Measurements from ENCODE around the gene SGMS1. TPM values are rescaled to one million over a fixed set of nuclear protein-coding genes. Genes with fewer than 3 reads are reported as not detected.

The SGMS1 gene
- total and polyA plus RNA-seq, 2 donors (not counting 3 experiments of a cell fraction or from before 2014, with no cell fraction given): 9.7 to 23.7 TPM

DNA sequence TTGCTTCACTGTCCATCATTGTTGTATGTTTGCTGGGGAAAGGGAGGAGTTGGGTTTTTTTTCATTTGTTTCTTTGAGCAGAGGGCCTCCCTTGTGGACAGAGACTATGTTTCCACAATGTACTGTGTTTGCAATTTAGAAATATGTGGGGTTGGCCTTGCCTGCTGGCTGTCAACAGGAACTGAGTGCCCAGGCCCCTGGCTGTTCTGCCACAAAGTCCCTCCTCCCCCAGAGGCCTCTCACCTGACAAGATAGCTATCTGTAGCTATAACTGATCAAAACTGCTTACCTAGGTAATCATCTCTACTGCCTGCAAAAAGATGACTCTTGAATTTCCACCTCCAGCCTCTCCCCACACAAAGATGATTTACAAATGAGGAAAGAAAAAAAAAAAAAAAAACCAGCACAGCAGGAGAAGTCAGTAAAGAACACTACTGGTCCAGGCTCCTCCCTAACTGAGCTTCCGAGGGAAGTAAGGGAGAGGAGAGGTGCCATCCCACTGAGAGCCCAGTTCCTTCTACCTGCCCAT lies 121.8 kb downstream of the SGMS1 start:
- no peak overlapping the region for H2AFZ ChIP-seq (ENCODE audit: low read depth, low read length)
- TF ChIP-seq EZH2 (IDR thresholded peaks at IDR 0.05; ENCODE audit: borderline replicate concordance, low read depth, low read length, severe bottlenecking) (no peak), CTCF (IDR thresholded peaks at IDR 0.05; ENCODE audit: extremely low read depth in 1 of 2, insufficient read depth in 1 of 2, low read depth in 1 of 2, low read length in 2 of 2) (no peak), GATA2 (IDR thresholded peaks at IDR 0.05; ENCODE audit: insufficient read depth, insufficient read length, low read depth, low read length) (no peak), POLR2AphosphoS5 (IDR thresholded peaks at IDR 0.05; ENCODE audit: insufficient read depth, low read depth, low read length) (no peak), POLR2A (IDR thresholded peaks at IDR 0.05; ENCODE audit: low read depth, low read length) (no peak)
- H3K9ac ChIP-seq (replicated peaks; ENCODE audit: extremely low read depth, insufficient read depth, low read length): no peak overlapping the region
- H3K27me3 ChIP-seq (ENCODE audit: control insufficient read depth in 2 of 2, insufficient read depth in 2 of 2, low read length in 2 of 2): no peaks in the 10 kb centered on the region
- no peaks in the 10 kb centered on the region for H3K9me1 ChIP-seq (replicated peaks; ENCODE audit: control insufficient read depth, extremely low read depth, insufficient read depth, low read length)
- intact Hi-C loops (cut with micrococcal nuclease): no loop called here
- H3K79me2 ChIP-seq (ENCODE audit: control insufficient read depth, insufficient read depth, low read length): no peaks in the 10 kb centered on the region
- CTCF ChIA-PET: interaction anchor here (0.7 to 1.9 kb wide), 2 partner anchors 101 to 120 kb away, joined by 6 to 8 read pairs; no protein-coding TSS in a partner anchor
- H3K36me3 ChIP-seq (ENCODE audit: control insufficient read depth in 2 of 2, extremely low read depth in 1 of 2, insufficient read depth in 2 of 2, low read length in 2 of 2): no peaks in the 10 kb centered on the region
- no peak overlapping the region for H3K4me2 ChIP-seq (ENCODE audit: insufficient read depth, low read length)
- no peaks in the 10 kb centered on the region for H4K20me1 ChIP-seq (replicated peaks; ENCODE audit: control insufficient read depth, extremely low read depth, insufficient read depth, low read length)
- POLR2A ChIA-PET: no interaction called here
- H3K4me1 ChIP-seq (ENCODE audit: control insufficient read depth, extremely low read depth, insufficient read depth, low read length): no peaks in the 10 kb centered on the region
- dilution Hi-C loops (cut with MboI; ENCODE audit: extremely low pct_ligation_motif_present, low sequenced_read_pairs): no loop called here
- H3K27ac ChIP-seq (ENCODE audit: insufficient read depth, low read depth, low read length): no peak overlapping the region
- no peak overlapping the region for H3K4me3 ChIP-seq (replicated peaks in 1 of 3; ENCODE audit: insufficient read depth in 1 of 3, low read depth in 1 of 3, low read length in 3 of 3)
- no peak for FAIRE-seq
- no peak for DNase-seq (ENCODE audit: low read depth, low spot score)
- no peaks in the 10 kb centered on the region for H3K9me3 ChIP-seq (replicated peaks; ENCODE audit: control insufficient read depth, insufficient read depth, low read length)
- BruUV-seq (replicated peaks): no TSS peak

DNA sequence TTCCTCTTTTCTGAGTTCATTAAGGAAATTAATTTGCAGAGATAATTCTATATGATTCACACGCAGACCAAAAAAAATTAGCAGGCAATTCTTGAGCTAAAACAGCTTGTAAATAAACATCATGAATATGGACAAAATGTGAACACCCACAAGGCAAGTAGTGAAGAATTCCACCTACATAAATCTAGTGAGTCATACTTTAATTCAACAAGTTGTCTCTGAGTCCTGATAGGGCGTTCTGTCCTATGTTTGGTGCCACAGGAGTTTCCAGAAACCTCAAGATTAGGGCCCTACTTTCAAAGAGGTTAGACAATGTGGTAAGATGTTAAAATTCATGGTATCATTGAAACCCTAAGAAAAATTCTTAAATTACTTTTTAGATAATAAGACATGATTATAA lies 122.3 kb downstream of the SGMS1 start:
- Histone ChIP-seq H3K9ac (replicated peaks; ENCODE audit: extremely low read depth, insufficient read depth, low read length) (no peak overlapping the region), H2AFZ (ENCODE audit: low read depth, low read length) (no peak overlapping the region), H3K27ac (ENCODE audit: insufficient read depth, low read depth, low read length) (no peak overlapping the region), H3K4me3 (replicated peaks in 1 of 3; ENCODE audit: insufficient read depth in 1 of 3, low read depth in 1 of 3, low read length in 3 of 3) (no peak overlapping the region), H3K36me3 (ENCODE audit: control insufficient read depth in 2 of 2, extremely low read depth in 1 of 2, insufficient read depth in 2 of 2, low read length in 2 of 2) (no peaks in the 10 kb centered on the region), H3K9me3 (replicated peaks; ENCODE audit: control insufficient read depth, insufficient read depth, low read length) (no peaks in the 10 kb centered on the region), H3K9me1 (replicated peaks; ENCODE audit: control insufficient read depth, extremely low read depth, insufficient read depth, low read length) (no peaks in the 10 kb centered on the region), H3K27me3 (ENCODE audit: control insufficient read depth in 2 of 2, insufficient read depth in 2 of 2, low read length in 2 of 2) (no peaks in the 10 kb centered on the region), H3K4me1 (ENCODE audit: control insufficient read depth, extremely low read depth, insufficient read depth, low read length) (no peaks in the 10 kb centered on the region), H4K20me1 (replicated peaks; ENCODE audit: control insufficient read depth, extremely low read depth, insufficient read depth, low read length) (no peaks in the 10 kb centered on the region), H3K4me2 (ENCODE audit: insufficient read depth, low read length) (no peak overlapping the region), H3K79me2 (ENCODE audit: control insufficient read depth, insufficient read depth, low read length) (no peaks in the 10 kb centered on the region)
- DNase-seq (ENCODE audit: low read depth, low spot score) (no peak), FAIRE-seq (no peak)
- CTCF ChIA-PET: interaction anchor here (0.7 to 1.9 kb wide), 2 partner anchors 102 to 121 kb away, joined by 6 to 8 read pairs; no protein-coding TSS in a partner anchor
- no TSS peak for BruUV-seq (replicated peaks)
- dilution Hi-C loops (cut with MboI; ENCODE audit: extremely low pct_ligation_motif_present, low sequenced_read_pairs) (no loop called here), intact Hi-C loops (cut with micrococcal nuclease) (no loop called here)
- POLR2A ChIA-PET: no interaction called here
- TF ChIP-seq EZH2 (IDR thresholded peaks at IDR 0.05; ENCODE audit: borderline replicate concordance, low read depth, low read length, severe bottlenecking) (no peak), JUN (IDR thresholded peaks at IDR 0.05; ENCODE audit: borderline replicate concordance, insufficient read depth, insufficient read length, low read depth) (no peak), POLR2A (IDR thresholded peaks at IDR 0.05; ENCODE audit: low read depth, low read length) (no peak), CTCF (IDR thresholded peaks at IDR 0.05; ENCODE audit: extremely low read depth in 1 of 2, insufficient read depth in 1 of 2, low read depth in 1 of 2, low read length in 2 of 2) (no peak)

Data from endothelial cell of umbilical vein (primary cell).